GM23338 (cell line): ENCODE measurements around the gene CTNNA3. TPM values are rescaled to one million over a fixed set of nuclear protein-coding genes. Genes with fewer than 3 reads are reported as not detected.
A peak's percentile ranks its signal among the peaks of the same experiment; 100 is the strongest.

Experiments used
- ATAC-seq: fragments of 200-7000 bp; cut with Tn5 transposase; 3 replicates; pipeline ENCODE4 v1.9.1; 2020
- DNase-seq: peaks from one replicate; pipeline ENCODE4 v3.0.0-alpha.2; 2015; ENCODE audit warnings: low spot score
- H2AFZ ChIP-seq: fragments of 200-600 bp; sonication (generic); 2 replicates; pipeline ENCODE4 v1.8.0; 2016; ENCODE audit warnings: antibody characterized with exemption, mild to moderate bottlenecking, moderate library complexity
- H3F3A ChIP-seq: fragments of 200-600 bp; sonication (generic); replicated peaks from 2 replicates; pipeline ENCODE4 v1.8.0; 2017; ENCODE audit warnings: antibody characterized with exemption, mixed run types, low read depth
- H3K27ac ChIP-seq: fragments of 200-600 bp; sonication (generic); 2 replicates; pipeline ENCODE4 v1.6.1; 2016; ENCODE audit warnings: low read depth
- H3K27me3 ChIP-seq: fragments of 200-600 bp; sonication (generic); 2 replicates; pipeline ENCODE4 v1.8.0; 2016; ENCODE audit warnings: mild to moderate bottlenecking, mixed run types, moderate library complexity; ENCODE audit not compliant: insufficient read depth
- H3K36me3 ChIP-seq: fragments of 200-600 bp; sonication (generic); 2 replicates; pipeline ENCODE4 v1.8.0; 2016; ENCODE audit warnings: mild to moderate bottlenecking; ENCODE audit not compliant: insufficient read depth
- H3K4me1 ChIP-seq: fragments of 200-600 bp; sonication (generic); 2 replicates; pipeline ENCODE4 v1.8.0; 2016; ENCODE audit warnings: mild to moderate bottlenecking, moderate library complexity; ENCODE audit not compliant: insufficient read depth
- H3K4me2 ChIP-seq: fragments of 200-600 bp; sonication (generic); 2 replicates; pipeline ENCODE4 v1.7.1; 2017; ENCODE audit warnings: mixed run types
- H3K4me3 ChIP-seq: fragments of 200-600 bp; sonication (generic); 2 replicates; pipeline ENCODE4 v1.6.1; 2016; ENCODE audit warnings: mixed run types
- H3K79me2 ChIP-seq: fragments of 200-600 bp; sonication (generic); replicated peaks from 2 replicates; pipeline ENCODE4 v1.8.0; 2017; ENCODE audit warnings: mild to moderate bottlenecking; ENCODE audit not compliant: insufficient read depth
- H3K9me2 ChIP-seq: fragments of 200-600 bp; sonication (generic); 2 replicates; pipeline ENCODE4 v1.8.0; 2017; ENCODE audit not compliant: insufficient read depth
- H4K20me1 ChIP-seq: fragments of 200-600 bp; sonication (generic); replicated peaks from 2 replicates; pipeline ENCODE4 v1.8.0; 2017; ENCODE audit warnings: mild to moderate bottlenecking; ENCODE audit not compliant: insufficient read depth
- H3K27ac Mint-ChIP-seq: 2 replicates; pipeline ENCODE4 v1.8.0; 2020; ENCODE audit warnings: inconsistent platforms, mild to moderate bottlenecking, moderate library complexity, mixed read lengths
- H3K27me3 Mint-ChIP-seq: 3 replicates; pipeline ENCODE4 v1.8.0; 2022; ENCODE audit warnings: low read depth, mild to moderate bottlenecking, moderate library complexity, mixed read lengths, inconsistent platforms; ENCODE audit not compliant: insufficient read depth, poor library complexity
- H3K36me3 Mint-ChIP-seq: 3 replicates; pipeline ENCODE4 v1.8.0; 2021; ENCODE audit warnings: low read depth, mild to moderate bottlenecking, inconsistent platforms, moderate library complexity, mixed read lengths
- H3K4me1 Mint-ChIP-seq: 3 replicates; pipeline ENCODE4 v1.8.0; 2020; ENCODE audit warnings: mild to moderate bottlenecking, inconsistent platforms, mixed read lengths
- H3K4me3 Mint-ChIP-seq: 3 replicates; pipeline ENCODE4 v1.8.0; 2021; ENCODE audit warnings: moderate library complexity, mild to moderate bottlenecking, inconsistent platforms, mixed read lengths
- H3K9me3 Mint-ChIP-seq: 3 replicates; pipeline ENCODE4 v1.8.0; 2020; ENCODE audit warnings: moderate library complexity, mild to moderate bottlenecking, inconsistent platforms, mixed read lengths
- CREB1 ChIP-seq: fragments of 250-450 bp; sonication (Bioruptor Pico); IDR thresholded peaks from 2 replicates; pipeline ENCODE4 v1.5.0; 2020; ENCODE audit warnings: low read depth, mild to moderate bottlenecking, moderate library complexity
- CTCF ChIP-seq, 2 experiments: fragments of 200-600 bp in 1 of 2; sonication (generic) in 1 of 2; conservative IDR thresholded peaks; 2 replicates each; pipeline versions ENCODE4 v1.5.1 to v1.6.1; 2016 to 2017; ENCODE audit warnings: antibody characterized with exemption in 2 of 2, low read depth in 2 of 2, mild to moderate bottlenecking in 2 of 2, moderate library complexity in 1 of 2
- ETS1 ChIP-seq: IDR thresholded peaks from 2 replicates; pipeline ENCODE4 v1.6.1; 2016; ENCODE audit warnings: antibody characterized with exemption
- EZH2 ChIP-seq: fragments of 200-600 bp; sonication (generic); IDR thresholded peaks from one replicate; pipeline ENCODE4 v1.8.0; 2017; ENCODE audit warnings: antibody characterized with exemption, mild to moderate bottlenecking, low read depth; ENCODE audit not compliant: unreplicated experiment
- JUNB ChIP-seq: IDR thresholded peaks from one replicate; pipeline ENCODE4 v1.6.1; 2016; ENCODE audit warnings: antibody characterized with exemption; ENCODE audit not compliant: unreplicated experiment
- POLR2AphosphoS5 ChIP-seq: IDR thresholded peaks from 2 replicates; pipeline ENCODE4 v1.6.1; 2016; ENCODE audit warnings: antibody characterized with exemption, low read depth
- STAT1 ChIP-seq: IDR thresholded peaks from one replicate; pipeline ENCODE4 v1.6.1; 2016; ENCODE audit warnings: antibody characterized with exemption; ENCODE audit not compliant: unreplicated experiment
- ZNF114 ChIP-seq: fragments of 250-450 bp; sonication (Bioruptor Pico); IDR thresholded peaks from 2 replicates; pipeline ENCODE4 v1.5.0; 2020; ENCODE audit warnings: mild to moderate bottlenecking, moderate library complexity
- ZNF331 ChIP-seq: fragments of 250-450 bp; sonication (Bioruptor Pico); IDR thresholded peaks from 2 replicates; pipeline ENCODE4 v1.5.0; 2020; ENCODE audit warnings: low read depth, mild to moderate bottlenecking, moderate library complexity
- polyA plus RNA-seq: library from polyadenylated mRNA; unstranded; fragments of >200 nt; fragmentation: Nextera tagmentation; extraction: Ambion mirVana; gene quantifications from 2 replicates; pipeline ENCODE4 v1.2.1, GENCODE V29; 2016
- total RNA-seq: library from RNA; depleted of rRNA; stranded (reverse); fragments of >200 nt; shearing (Covaris generic); gene quantifications from 2 replicates; pipeline ENCODE4 v1.2.3, GENCODE V29; 2014

The CTNNA3 gene
- total and polyA plus RNA-seq, 2 experiments from 2014 or later, result 0.71 to 3.3 TPM

GRCh38 chr10:65893676-65894075, 1802.3 kb downstream of the CTNNA3 start:
- Histone ChIP-seq H3K79me2 (no peaks in the 10 kb centered on the region), H2AFZ (no peak overlapping the region), H3K4me1 (no peaks in the 10 kb centered on the region), H3K9me2 (no peaks in the 10 kb centered on the region), H3K4me3 (no peak overlapping the region), H3K27me3 (no peaks in the 10 kb centered on the region), H3F3A (no peaks in the 10 kb centered on the region), H4K20me1 (no peaks in the 10 kb centered on the region), H3K36me3 (no peaks in the 10 kb centered on the region), H3K4me2 (no peak overlapping the region), H3K27ac (no peak overlapping the region)
- no peak overlapping the region for H3K27ac Mint-ChIP-seq
- no peak overlapping the region for H3K4me3 Mint-ChIP-seq
- no peaks in the 10 kb centered on the region for H3K27me3 Mint-ChIP-seq
- TF ChIP-seq ZNF331, result no peak
- no peak for ATAC-seq
- DNase-seq, result no peak
- H3K36me3 Mint-ChIP-seq, result no peaks in the 10 kb centered on the region
- no peaks in the 10 kb centered on the region for H3K9me3 Mint-ChIP-seq
- H3K4me1 Mint-ChIP-seq, result no peaks in the 10 kb centered on the region

GRCh38 chr10:65892284-65892683, 1803.7 kb downstream of the CTNNA3 start:
- DNase-seq (no peak), ATAC-seq (no peak)
- no peak overlapping the region for H3K27ac Mint-ChIP-seq
- no peaks in the 10 kb centered on the region for H3K27me3 ChIP-seq
- H3K36me3 ChIP-seq, result no peaks in the 10 kb centered on the region
- H3K4me2 ChIP-seq, result no peak overlapping the region
- H2AFZ ChIP-seq, result no peak overlapping the region
- no peaks in the 10 kb centered on the region for H3K27me3 Mint-ChIP-seq
- H3F3A ChIP-seq, result no peaks in the 10 kb centered on the region
- TF ChIP-seq ZNF114 (CRISPR knock-in tag), result no peak
- TF ChIP-seq JUNB, result no peak
- no peak for TF ChIP-seq STAT1
- H3K4me3 ChIP-seq, result no peak overlapping the region
- H3K4me3 Mint-ChIP-seq, result no peak overlapping the region
- H3K27ac ChIP-seq, result no peak overlapping the region
- H3K4me1 ChIP-seq, result no peaks in the 10 kb centered on the region
- H3K36me3 Mint-ChIP-seq, result no peaks in the 10 kb centered on the region
- no peaks in the 10 kb centered on the region for H3K4me1 Mint-ChIP-seq
- H4K20me1 ChIP-seq, result no peaks in the 10 kb centered on the region
- H3K9me2 ChIP-seq, result no peaks in the 10 kb centered on the region
- no peaks in the 10 kb centered on the region for H3K79me2 ChIP-seq
- H3K9me3 Mint-ChIP-seq, result no peaks in the 10 kb centered on the region

GRCh38 chr10:65891073-65891981, 1804.7 kb downstream of the CTNNA3 start:
- no peak overlapping the region for H3K4me3 Mint-ChIP-seq
- H3K4me3 ChIP-seq, result no peak overlapping the region
- H3K27me3 Mint-ChIP-seq, result no peaks in the 10 kb centered on the region
- H3K4me2 ChIP-seq, result no peak overlapping the region
- H3K27me3 ChIP-seq, result no peaks in the 10 kb centered on the region
- no peaks in the 10 kb centered on the region; the same call in 1 of the 3 replicates for H3K9me3 Mint-ChIP-seq
- peak overlapping the region; percentile 20; the same call in 1 of the 2 replicates for H2AFZ ChIP-seq
- H3K79me2 ChIP-seq, result no peaks in the 10 kb centered on the region
- H3K27ac Mint-ChIP-seq, result peak overlapping the region; percentile 78
- H3K36me3 ChIP-seq, result no peaks in the 10 kb centered on the region
- ATAC-seq, result no peak
- no peak overlapping the region for H3K27ac ChIP-seq
- no peaks in the 10 kb centered on the region for H3K9me2 ChIP-seq
- no peaks in the 10 kb centered on the region for H3F3A ChIP-seq
- no peaks in the 10 kb centered on the region for H3K4me1 Mint-ChIP-seq
- DNase-seq, result no peak
- no peaks in the 10 kb centered on the region for H3K4me1 ChIP-seq
- no peaks in the 10 kb centered on the region for H4K20me1 ChIP-seq
- H3K36me3 Mint-ChIP-seq, result no peaks in the 10 kb centered on the region; the same call in 2 of the 3 replicates
- TF ChIP-seq ETS1, result no peak
- no peak for TF ChIP-seq POLR2AphosphoS5
- no peak for TF ChIP-seq ZNF114 (CRISPR knock-in tag)
- no peak for TF ChIP-seq EZH2
- no peak for TF ChIP-seq CTCF (conservative IDR thresholded peaks at IDR 0.05; ENCODE audit: low read depth in 2 of 2)
- no peak for TF ChIP-seq JUNB
- no peak for TF ChIP-seq CREB1 (CRISPR knock-in tag)
